Activated T-cell treated with anti-CD3 and anti-CD28 coated beads for 48 hours (primary cell): ENCODE data around the gene NKD1.
"Not testable (repeated sequence)": the region's sequence is repeated elsewhere in the genome, so short reads cannot be mapped to it uniquely, and the experiment has no call there.

Experiments used
- DNase-seq: peaks from one replicate; pipeline ENCODE4 v3.0.0-alpha.2; 2020; ENCODE audit warnings: low read depth

NKD1 gene

GRCh38 chr16:50559804-50560514, 11.8 kb downstream of the NKD1 start:
- no peak for DNase-seq

- DNase-seq = no peak
Measured at GRCh38 chr16:50560903-50561863, 13.0 kb downstream of the NKD1 start.

DNA sequence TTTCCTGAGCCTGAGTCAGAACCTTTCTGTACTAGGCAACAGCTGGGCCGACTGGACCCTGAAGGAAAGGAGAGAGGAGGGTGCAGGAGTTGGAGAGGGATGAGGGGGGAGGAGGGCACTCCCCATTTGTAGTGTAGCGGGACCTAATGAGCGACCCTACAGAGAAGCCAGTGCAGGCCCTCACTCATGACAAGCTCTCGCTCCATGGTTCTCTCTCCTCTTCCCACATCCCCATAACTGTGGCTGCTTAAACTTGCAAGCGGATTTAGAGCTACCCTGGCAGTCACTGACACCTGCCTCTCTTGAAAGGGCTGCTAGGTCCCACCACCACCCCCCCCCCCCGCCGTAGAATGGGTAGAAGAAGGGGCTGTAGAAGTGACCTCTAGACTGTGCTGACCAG, 14.5 kb downstream of the NKD1 start:
- DNase-seq = no peak

- DNase-seq = no peak
Measured at GRCh38 chr16:50563989-50564388, 15.8 kb downstream of the NKD1 start.

DNA sequence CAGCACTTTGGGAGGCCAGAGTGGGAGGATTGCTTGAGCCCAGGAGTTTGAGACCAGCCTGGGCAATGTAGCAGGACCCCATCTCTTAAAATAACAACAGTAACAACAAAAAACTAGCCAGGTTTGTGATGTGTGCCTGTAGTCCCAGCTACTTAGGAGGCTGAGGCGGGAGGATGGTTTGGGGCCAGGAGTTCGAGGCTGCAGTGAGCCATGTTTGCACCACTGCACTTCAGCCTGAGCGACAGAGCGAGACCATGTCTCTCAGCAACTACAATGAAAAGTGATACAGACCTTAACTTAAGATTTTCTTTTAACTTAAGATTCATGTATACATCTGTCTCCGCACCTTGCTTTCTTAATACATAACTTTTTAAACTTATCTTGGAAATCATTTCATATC, 17.2 kb downstream of the NKD1 start:
- no peak for DNase-seq

GRCh38 chr16:50566014-50566962, 18.1 kb downstream of the NKD1 start:
- DNase-seq = no peak

GRCh38 chr16:50567651-50568050, 19.5 kb downstream of the NKD1 start:
- DNase-seq = no peak

DNA sequence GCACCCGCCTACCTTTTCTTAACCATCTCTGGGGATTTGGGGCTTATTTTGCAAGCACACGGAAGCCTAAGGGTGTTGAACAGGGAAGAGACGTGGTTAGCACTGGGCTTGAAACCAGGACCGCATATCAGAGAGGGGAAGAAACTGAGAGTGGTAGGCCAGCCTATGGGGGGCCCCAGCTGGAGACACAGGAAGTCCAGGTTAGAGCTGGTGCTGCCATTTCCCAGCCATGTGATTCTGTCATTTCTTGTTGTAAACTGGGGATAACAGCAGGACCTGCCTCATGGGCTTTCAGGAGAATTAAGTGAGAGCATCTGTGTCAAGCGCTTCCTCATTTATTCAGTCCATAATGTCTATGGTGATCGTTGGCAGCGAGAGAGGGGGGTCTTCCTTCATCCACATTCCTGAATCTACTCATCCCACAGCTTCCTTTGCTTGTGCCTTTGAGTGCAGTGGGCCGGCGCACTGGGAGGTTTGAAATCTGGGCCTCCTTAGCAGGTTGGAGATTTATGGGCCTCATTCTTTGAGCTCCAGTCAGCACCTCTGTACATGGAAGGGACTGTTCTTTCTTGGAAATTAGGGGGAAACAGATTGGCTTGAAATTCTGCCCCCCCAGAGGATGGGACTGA, 20.1 kb downstream of the NKD1 start:
- no peak for DNase-seq

- no peak for DNase-seq
Measured at GRCh38 chr16:50570354-50570753, 22.2 kb downstream of the NKD1 start.

DNA sequence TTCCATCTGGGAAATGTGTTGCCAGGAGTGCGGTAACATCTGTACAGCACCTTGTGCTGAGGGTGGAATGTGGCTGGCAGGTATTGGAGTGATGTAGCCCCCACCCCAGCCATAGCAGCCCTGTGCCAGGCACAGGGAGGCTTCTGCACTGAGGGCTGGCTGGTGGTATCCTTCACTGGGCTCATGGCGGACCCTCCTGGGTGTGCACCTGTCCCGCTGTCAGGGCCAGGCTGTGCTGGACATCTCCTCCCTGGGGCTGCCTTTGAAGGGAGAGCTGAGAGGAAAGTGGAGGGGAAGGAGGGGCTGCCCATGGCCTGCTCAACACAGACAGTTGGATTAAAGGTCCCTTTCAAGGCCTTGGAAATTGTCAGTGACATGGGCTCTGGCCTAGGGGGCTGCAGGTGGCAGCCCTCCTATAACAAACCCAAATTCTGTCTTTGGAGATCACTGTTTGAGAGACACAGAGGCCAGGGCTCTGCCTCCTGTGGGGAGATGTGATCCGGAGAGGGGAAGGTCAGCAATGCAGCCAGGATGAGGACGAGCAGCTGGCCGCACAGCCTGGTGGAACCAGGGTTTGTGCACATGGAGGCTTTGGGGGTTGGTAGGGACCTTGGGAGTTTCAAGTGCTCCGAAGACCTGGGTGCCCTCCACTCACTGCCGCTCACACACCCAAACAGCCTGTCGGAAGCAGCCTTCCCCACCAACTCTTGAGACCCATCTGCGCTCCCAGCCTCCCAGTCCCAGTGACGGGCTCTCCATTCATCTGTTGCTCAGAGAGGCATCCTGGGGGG, 22.8 kb downstream of the NKD1 start:
- DNase-seq = no peak

- DNase-seq = no peak
Measured at GRCh38 chr16:50571786-50572185, 23.6 kb downstream of the NKD1 start.

DNA sequence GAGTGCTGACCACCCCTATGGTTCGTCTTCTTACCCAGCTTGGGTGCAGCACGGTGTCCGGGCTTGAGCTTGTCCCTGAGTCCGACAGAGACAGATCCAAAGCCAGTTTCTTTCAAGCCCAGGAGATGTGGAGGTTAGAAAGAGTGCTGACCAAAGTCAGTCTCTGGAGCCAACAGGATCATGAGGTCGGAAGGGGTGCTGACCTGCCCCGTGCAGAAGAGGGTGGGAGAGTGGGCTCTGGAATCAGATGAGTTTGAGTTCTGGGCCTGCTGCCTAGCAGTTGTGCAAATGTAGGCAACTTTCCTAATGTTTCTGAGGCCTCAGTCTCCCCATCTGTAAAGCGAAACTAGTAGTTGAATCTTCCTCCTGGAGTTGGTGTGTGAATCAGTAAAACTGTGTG, 24.5 kb downstream of the NKD1 start:
- no peak for DNase-seq

GRCh38 chr16:50573279-50573678, 25.1 kb downstream of the NKD1 start:
- DNase-seq = no peak

- no peak for DNase-seq
Measured at GRCh38 chr16:50573947-50574744, 25.9 kb downstream of the NKD1 start.

DNA sequence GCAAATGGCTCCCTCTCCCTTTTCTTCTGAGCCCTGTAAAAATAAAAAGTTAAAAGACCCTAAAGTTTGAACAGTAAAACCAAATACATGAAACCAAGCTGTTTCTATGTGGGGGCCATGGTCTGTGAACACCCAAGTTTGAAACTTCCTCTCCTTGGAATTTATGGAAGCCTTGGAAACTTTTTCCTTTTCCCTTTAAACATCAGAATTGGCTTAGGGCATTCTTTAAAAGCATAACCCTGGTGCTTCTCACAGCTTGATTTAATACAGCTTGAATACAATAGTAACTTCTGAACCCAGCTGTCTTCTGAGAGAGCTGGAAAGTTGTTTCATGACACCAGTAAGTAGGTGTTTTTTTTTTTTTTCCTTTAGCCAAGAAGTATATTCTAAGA, 26.5 kb downstream of the NKD1 start:
- DNase-seq = no peak

DNA sequence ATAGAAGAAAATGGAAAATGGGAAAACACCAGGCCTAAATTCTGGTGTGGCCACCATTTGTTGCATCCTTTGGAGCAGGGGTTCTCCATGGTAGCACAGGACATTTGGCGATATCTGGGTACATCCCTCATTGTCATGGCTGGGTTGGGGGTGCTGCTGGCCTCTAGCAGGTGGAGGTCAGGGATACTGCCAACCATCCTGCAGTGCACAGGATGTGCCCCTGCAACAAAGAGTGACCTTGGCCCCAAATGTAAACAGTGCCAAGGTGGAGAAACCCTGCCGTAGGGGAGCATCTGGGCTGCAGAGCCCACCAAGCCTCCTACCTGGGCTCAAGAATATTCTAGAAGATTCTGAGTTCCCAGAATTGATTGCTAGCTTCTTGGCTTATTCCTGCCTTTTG, 27.5 kb downstream of the NKD1 start:
- DNase-seq = no peak

DNA sequence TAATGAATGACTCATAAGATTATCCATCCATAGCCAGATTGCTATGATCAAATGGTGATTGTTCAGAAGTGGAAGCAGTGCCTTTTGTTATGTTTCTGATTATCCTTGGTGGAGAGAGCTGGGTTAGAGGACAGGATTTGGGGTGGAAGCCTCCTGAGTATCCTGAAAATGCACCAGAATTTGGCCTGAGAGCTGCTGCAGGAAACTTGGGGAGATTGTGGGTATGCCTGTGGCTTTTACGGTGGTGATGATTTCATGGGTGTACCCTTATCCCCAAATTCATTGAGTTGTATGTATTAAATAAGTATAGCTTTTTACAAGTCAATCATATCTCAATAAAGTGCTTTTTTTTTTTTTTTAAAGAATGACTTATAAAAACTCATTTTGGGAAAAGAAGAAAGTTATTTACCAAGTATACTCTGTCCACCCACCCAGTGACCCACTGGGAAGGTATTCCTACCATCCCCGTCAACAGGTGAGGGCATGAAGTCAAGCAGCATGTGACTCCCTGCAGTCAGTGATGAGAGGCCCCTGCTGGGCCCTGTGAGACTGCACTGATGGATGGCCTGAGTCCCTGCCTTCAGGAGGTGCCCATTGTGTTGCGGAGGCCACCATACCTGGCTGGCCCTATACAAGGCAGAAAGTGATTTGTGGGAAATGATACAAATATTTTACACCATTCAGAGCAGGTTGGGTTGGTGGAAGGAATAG, 28.4 kb downstream of the NKD1 start:
- DNase-seq = no peak

GRCh38 chr16:50578137-50578536, 29.9 kb downstream of the NKD1 start:
- DNase-seq = no peak

DNA sequence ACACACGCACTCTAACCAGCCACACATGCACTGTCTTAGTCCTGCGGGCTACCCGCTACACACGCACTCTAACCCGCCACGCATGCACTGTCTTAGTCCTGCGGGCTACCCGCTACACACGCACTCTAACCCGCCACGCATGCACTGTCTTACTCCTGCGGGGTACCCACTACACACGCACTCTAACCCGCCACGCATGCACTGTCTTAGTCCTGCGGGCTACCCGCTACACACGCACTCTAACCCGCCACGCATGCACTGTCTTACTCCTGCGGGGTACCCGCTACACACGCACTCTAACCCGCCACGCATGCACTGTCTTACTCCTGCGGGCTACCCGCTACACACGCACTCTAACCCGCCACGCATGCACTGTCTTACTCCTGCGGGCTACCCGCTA, 31.2 kb downstream of the NKD1 start:
- not testable (repeated sequence) for DNase-seq
